Activated T-helper 17 cell treated with anti-CD3 and anti-CD28 coated beads, Interleukin-2, amount 50 U/mL, for 72 hours (primary cell): ENCODE data around the gene HOTAIR. TPM values are rescaled to one million over a fixed set of nuclear protein-coding genes. Genes with fewer than 3 reads are reported as not detected.

Experiments used
- total RNA-seq, 2 donors: library from RNA; stranded (reverse); gene quantifications; one replicate each; pipeline ENCODE4 v1.2.3, GENCODE V29; 2022

HOTAIR gene
- total RNA-seq, 2 donors from 2014 or later = not detected

Other genes with a start within 250 kb of the HOTAIR start
- gene CALCOCO1, start 247.5 kb downstream of the HOTAIR start, total RNA-seq = 100 to 1,000 TPM in 1 of 2 donors, 10 to 100 TPM in 1; 29.6 to 118 TPM
- not detected for gene CISTR, start 223.0 kb downstream of the HOTAIR start, total RNA-seq
- gene HOXC13, start 36.1 kb downstream of the HOTAIR start, total RNA-seq = not detected
- not detected for gene HOXC12, start 20.1 kb downstream of the HOTAIR start, total RNA-seq
- gene HOXC11, start 1.8 kb downstream of the HOTAIR start, total RNA-seq = not detected
- gene HOXC10, start 10.2 kb upstream of the HOTAIR start, total RNA-seq = not detected
- not detected for gene HOXC9, start 25.2 kb upstream of the HOTAIR start, total RNA-seq
- gene HOXC8, start 34.0 kb upstream of the HOTAIR start, total RNA-seq = not detected
- gene HOXC6, start 53.5 kb upstream of the HOTAIR start, total RNA-seq = not detected
- not detected for gene HOXC5, start 58.1 kb upstream of the HOTAIR start, total RNA-seq
- gene HOXC4, start 78.9 kb upstream of the HOTAIR start, total RNA-seq = under 1 TPM in 1 of 2 donors, not detected in 1; 0.16 TPM
- 10 to 100 TPM; 24.2 to 28.7 TPM for gene SMUG1, start 214.0 kb upstream of the HOTAIR start, total RNA-seq